Esophagus muscularis mucosa (tissue), 4 donors: Measurements from ENCODE around the gene UBE2O. TPM values are rescaled to one million over a fixed set of nuclear protein-coding genes. Genes with fewer than 3 reads are reported as not detected.

ENCODE experiments used
- DNase-seq: peaks from one replicate; pipeline ENCODE4 v3.0.0-alpha.2; 2017; ENCODE audit errors: extremely low spot score
- H3K27ac ChIP-seq, 4 donors: fragments of 200-600 bp; sonication (generic); replicated peaks in 1 of 4; 1 replicate in 3 of 4; 2 replicates in 1 of 4; pipeline ENCODE4 v1.5.1; 2016 to 2019; ENCODE audit warnings: mild to moderate bottlenecking in 1 of 4
- H3K27me3 ChIP-seq, 4 donors: fragments of 200-600 bp; sonication (generic); one replicate each; pipeline versions ENCODE4 v1.5.1 to v1.6.0; 2016 to 2019
- H3K36me3 ChIP-seq, 4 donors: fragments of 200-600 bp; sonication (generic); one replicate each; pipeline ENCODE4 v1.5.1; 2016 to 2019
- H3K4me1 ChIP-seq, 4 donors: fragments of 200-600 bp; sonication (generic); one replicate each; pipeline ENCODE4 v1.5.1; 2016 to 2019
- H3K4me3 ChIP-seq, 4 donors: fragments of 200-600 bp; sonication (generic); 1 replicate in 2 of 4; 2 replicates in 2 of 4; pipeline ENCODE4 v1.5.1; 2016 to 2019; ENCODE audit warnings: mild to moderate bottlenecking in 4 of 4, moderate library complexity in 1 of 4
- H3K9me3 ChIP-seq, 4 donors: fragments of 200-600 bp; sonication (generic); 1 replicate in 3 of 4; 2 replicates in 1 of 4; pipeline ENCODE4 v1.5.1; 2016 to 2019
- EP300 ChIP-seq: sonication (generic); formaldehyde crosslinking; IDR thresholded peaks from one replicate; pipeline ENCODE4 v1.6.1; 2017; ENCODE audit warnings: antibody characterized with exemption
- POLR2A ChIP-seq: fragments of 450-650 bp; IDR thresholded peaks from one replicate; pipeline ENCODE4 v1.6.1; 2017; ENCODE audit warnings: antibody characterized with exemption, moderate library complexity, mild to moderate bottlenecking, low read depth
- POLR2AphosphoS5 ChIP-seq, 2 donors: sonication (generic); formaldehyde crosslinking; IDR thresholded peaks; one replicate each; pipeline ENCODE4 v1.6.1; 2017; ENCODE audit warnings: antibody characterized with exemption in 2 of 2
- WGBS: methylation state at CpG from one replicate; pipeline ENCODE4 v1.1.5; 2018; 5-methylcytosine and 5-hydroxymethylcytosine counted together
- intact Hi-C: fragments of 100-400 bp; cut with DNase I; formaldehyde crosslinking; loops from one replicate; pipeline ENCODE4 v1.15.1; 2023
- total RNA-seq, 4 donors: library from RNA; depleted of rRNA; stranded (reverse); fragments of >200 nt; gene quantifications; one replicate each; pipeline versions ENCODE4 v1.1.0 to v1.2.1, GENCODE V29; 2016
- TF ChIP-seq, protein P1 (sequence below), 3 experiments: fragments of 200-600 bp in 2 of 3; fragments of 450-650 bp in 1 of 3; sonication (generic) in 2 of 3; IDR thresholded peaks; one replicate each; pipeline ENCODE4 v1.5.1; 2017 to 2019; ENCODE audit warnings: antibody characterized with exemption in 3 of 3, mild to moderate bottlenecking in 2 of 3, moderate library complexity in 1 of 3

UBE2O gene
- total RNA-seq, 4 donors from 2014 or later, result 14.1 to 21.7 (median 19.0) TPM

DNA sequence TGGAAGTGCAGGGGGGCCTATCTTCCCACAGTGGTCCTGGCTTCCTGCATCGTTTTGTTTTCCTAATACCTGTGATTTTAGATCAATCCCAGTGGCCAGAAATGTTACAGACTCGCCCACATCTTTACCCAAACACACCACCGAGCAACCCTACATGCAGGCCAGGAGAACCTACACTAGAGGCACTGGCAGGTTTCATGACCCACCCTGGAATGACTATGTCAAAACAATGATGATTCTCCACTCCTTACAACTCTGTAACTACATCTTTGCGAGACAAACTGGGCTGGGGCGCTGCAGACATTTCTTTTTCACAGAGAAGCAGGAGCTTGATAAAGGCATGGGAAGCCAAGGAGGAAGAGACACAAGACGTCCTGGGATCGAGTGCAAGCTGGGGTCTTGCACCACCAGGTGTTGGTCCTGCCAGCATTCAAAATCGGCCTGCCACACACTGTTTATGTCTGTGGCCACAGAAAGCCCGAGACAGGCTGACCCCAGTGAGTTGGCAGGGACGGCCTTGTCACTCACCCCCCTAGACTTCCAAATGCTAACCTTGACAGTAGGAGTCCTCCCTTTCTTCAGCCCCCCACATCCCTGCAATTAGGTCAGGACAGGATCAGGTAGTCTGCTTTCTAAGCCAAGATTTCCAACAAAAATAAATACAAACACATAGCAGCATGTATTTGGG, 32.5 kb downstream of the UBE2O start:
- WGBS, result 33% methylated on average over 9 of the region's 10 CpGs
- TF ChIP-seq, protein P1, sequence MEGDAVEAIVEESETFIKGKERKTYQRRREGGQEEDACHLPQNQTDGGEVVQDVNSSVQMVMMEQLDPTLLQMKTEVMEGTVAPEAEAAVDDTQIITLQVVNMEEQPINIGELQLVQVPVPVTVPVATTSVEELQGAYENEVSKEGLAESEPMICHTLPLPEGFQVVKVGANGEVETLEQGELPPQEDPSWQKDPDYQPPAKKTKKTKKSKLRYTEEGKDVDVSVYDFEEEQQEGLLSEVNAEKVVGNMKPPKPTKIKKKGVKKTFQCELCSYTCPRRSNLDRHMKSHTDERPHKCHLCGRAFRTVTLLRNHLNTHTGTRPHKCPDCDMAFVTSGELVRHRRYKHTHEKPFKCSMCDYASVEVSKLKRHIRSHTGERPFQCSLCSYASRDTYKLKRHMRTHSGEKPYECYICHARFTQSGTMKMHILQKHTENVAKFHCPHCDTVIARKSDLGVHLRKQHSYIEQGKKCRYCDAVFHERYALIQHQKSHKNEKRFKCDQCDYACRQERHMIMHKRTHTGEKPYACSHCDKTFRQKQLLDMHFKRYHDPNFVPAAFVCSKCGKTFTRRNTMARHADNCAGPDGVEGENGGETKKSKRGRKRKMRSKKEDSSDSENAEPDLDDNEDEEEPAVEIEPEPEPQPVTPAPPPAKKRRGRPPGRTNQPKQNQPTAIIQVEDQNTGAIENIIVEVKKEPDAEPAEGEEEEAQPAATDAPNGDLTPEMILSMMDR (IDR thresholded peaks at IDR 0.05), result no peak
- TF ChIP-seq POLR2A (no peak), POLR2AphosphoS5 (IDR thresholded peaks at IDR 0.05) (no peak), EP300 (no peak)
- H3K27me3 ChIP-seq, result no peaks in the 10 kb centered on the region
- intact Hi-C loops, result no loop called here
- no peak overlapping the region for H3K4me3 ChIP-seq
- no peak for DNase-seq
- H3K36me3 ChIP-seq, result no peaks in the 10 kb centered on the region
- H3K27ac ChIP-seq, result peak overlapping the region in 1 of 4 donors; percentile 28
- no peaks in the 10 kb centered on the region for H3K9me3 ChIP-seq
- H3K4me1 ChIP-seq, result peaks cover 16 to 24% (median 22%) of the 10 kb centered on the region in 4 donors

DNA sequence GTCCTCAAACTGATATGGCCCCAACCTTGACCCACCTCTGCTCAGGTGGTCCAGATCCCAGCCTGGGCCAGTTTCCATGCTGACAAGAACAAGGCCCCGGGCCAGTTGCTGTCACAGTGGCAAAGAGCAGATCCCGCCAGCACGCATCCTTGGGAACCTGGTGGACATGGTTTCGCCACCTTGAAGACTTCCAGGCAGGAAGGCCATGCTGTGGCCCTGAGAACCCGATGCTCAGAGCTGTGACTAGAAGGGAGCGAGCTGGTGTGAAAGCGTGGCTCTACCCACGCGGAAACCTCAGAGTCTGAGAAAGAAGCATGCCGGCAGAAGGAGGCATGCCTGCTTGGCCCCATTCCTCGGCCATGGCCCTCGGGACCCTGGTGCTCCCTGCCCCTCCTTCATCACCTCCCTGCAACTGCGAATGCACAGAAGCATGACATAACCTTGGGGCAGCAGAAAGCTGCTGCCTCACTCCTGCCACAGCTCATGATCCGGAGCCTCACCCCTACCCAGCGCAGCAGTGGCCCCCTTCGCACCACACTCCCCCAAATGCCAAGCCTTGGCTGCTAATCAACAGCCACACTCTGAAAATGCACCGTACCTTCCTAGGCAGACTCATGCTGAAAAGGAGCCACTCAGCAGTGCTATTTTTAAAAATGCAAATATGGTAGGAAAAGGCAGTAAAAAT, 33.2 kb downstream of the UBE2O start:
- H3K4me3 ChIP-seq, result no peak overlapping the region
- 64% methylated on average over 10 of the region's 17 CpGs for WGBS
- TF ChIP-seq POLR2AphosphoS5 (IDR thresholded peaks at IDR 0.05), result no peak
- no peak for TF ChIP-seq POLR2A
- TF ChIP-seq EP300, result no peak
- TF ChIP-seq, protein P1 (IDR thresholded peaks at IDR 0.05), result no peak
- no peaks in the 10 kb centered on the region for H3K9me3 ChIP-seq
- H3K27ac ChIP-seq, result peak overlapping the region in 1 of 4 donors; percentile 28
- H3K36me3 ChIP-seq, result no peaks in the 10 kb centered on the region
- intact Hi-C loops, result no loop called here
- H3K4me1 ChIP-seq, result peaks cover 23 to 30% (median 27%) of the 10 kb centered on the region in 4 donors
- no peaks in the 10 kb centered on the region for H3K27me3 ChIP-seq
- DNase-seq, result no peak

GRCh38 chr17:76417499-76418143, 35.3 kb downstream of the UBE2O start:
- no peaks in the 10 kb centered on the region for H3K9me3 ChIP-seq
- TF ChIP-seq POLR2A (no peak), EP300 (no peak), POLR2AphosphoS5 (IDR thresholded peaks at IDR 0.05) (no peak)
- TF ChIP-seq, protein P1 (IDR thresholded peaks at IDR 0.05), result no peak
- H3K27ac ChIP-seq, result no peak overlapping the region
- intact Hi-C loops, result no loop called here
- H3K4me1 ChIP-seq, result peaks cover 31 to 38% (median 35%) of the 10 kb centered on the region in 4 donors
- no peak overlapping the region for H3K4me3 ChIP-seq
- H3K27me3 ChIP-seq, result no peaks in the 10 kb centered on the region
- 68% methylated on average over 10 of the region's 11 CpGs for whole genome bisulfite sequencing
- peaks cover 0 to 3% (median under 1%) of the 10 kb centered on the region in 4 donors for H3K36me3 ChIP-seq
- no peak for DNase-seq

DNA sequence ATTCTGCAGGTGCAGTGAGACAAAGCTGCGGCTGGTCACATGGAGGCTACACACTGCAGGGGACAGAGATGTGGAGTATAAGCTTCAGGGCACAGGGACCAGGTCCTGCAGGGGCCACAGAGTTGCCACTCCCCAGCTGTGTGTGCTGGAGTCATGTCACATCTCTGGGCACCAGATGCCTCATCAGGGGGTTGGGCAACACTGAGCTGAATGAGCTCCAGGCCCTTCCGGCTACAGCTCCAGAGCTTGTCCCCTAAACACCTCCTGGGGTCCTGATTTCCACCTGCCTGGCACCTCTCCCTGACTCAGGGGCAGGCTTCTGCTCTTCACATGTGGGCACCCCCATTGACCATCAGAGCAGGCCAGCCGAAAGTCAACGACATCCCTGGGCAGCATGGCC, 36.1 kb downstream of the UBE2O start:
- H3K27me3 ChIP-seq, result no peaks in the 10 kb centered on the region
- H3K36me3 ChIP-seq, result peaks cover 0 to 10% (median 4%) of the 10 kb centered on the region in 4 donors
- H3K27ac ChIP-seq, result no peak overlapping the region
- no peak overlapping the region for H3K4me3 ChIP-seq
- TF ChIP-seq EP300 (no peak), POLR2A (no peak), POLR2AphosphoS5 (IDR thresholded peaks at IDR 0.05) (no peak)
- TF ChIP-seq, protein P1 (IDR thresholded peaks at IDR 0.05), result no peak
- H3K4me1 ChIP-seq, result peaks cover 31 to 38% (median 35%) of the 10 kb centered on the region in 4 donors
- 100% methylated on average over 3 of the region's 4 CpGs for WGBS
- no peak for DNase-seq
- intact Hi-C loops, result no loop called here
- no peaks in the 10 kb centered on the region for H3K9me3 ChIP-seq
